RKO (cell line): ENCODE data around the gene CYTH2.
A peak's percentile ranks its signal among the peaks of the same experiment; 100 is the strongest.

ENCODE experiments used
- DNase-seq: peaks from one replicate; pipeline ENCODE4 v3.0.0-alpha.2; 2016; ENCODE audit warnings: low spot score

Gene CYTH2, protein sequence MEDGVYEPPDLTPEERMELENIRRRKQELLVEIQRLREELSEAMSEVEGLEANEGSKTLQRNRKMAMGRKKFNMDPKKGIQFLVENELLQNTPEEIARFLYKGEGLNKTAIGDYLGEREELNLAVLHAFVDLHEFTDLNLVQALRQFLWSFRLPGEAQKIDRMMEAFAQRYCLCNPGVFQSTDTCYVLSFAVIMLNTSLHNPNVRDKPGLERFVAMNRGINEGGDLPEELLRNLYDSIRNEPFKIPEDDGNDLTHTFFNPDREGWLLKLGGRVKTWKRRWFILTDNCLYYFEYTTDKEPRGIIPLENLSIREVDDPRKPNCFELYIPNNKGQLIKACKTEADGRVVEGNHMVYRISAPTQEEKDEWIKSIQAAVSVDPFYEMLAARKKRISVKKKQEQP

DNA sequence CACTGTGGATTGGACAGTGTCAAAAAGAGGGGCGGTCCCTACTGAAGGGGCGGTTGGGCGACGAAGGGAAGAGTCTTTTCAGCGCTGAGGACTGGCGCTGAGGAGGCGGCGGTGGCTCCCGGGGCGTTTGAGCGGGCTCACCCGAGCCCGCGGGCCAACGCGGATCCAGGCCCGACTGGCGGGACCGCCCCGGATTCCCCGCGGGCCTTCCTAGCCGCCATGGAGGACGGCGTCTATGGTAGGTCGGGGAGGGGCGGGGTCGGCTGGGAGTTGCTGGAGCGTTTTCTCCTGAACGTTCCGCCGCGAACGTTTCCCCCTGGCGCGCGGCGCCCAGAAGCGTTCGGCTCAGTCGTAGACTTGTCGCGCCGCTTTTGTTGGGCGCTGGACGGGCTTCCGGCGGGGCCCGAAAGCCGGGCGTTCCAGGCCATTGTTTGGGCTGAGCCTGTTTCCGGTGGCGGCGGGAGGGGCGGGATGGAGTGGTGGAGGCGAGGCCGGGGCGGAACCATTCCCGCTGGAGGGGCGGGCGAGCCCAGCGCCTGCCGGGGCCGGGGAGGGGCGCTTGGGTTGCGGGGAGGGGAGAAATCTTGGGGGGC is at the start of gene CYTH2:
CYTH2 (plus strand) TSS at position 81 of the 593 bp plus-strand sequence; CDS start at position 220, 139 bp downstream.
- DNase-seq = peak; percentile 76

GRCh38 chr19:48421548-48421947 is 47.6 kb upstream of the CYTH2 start:
- no peak for DNase-seq

DNA sequence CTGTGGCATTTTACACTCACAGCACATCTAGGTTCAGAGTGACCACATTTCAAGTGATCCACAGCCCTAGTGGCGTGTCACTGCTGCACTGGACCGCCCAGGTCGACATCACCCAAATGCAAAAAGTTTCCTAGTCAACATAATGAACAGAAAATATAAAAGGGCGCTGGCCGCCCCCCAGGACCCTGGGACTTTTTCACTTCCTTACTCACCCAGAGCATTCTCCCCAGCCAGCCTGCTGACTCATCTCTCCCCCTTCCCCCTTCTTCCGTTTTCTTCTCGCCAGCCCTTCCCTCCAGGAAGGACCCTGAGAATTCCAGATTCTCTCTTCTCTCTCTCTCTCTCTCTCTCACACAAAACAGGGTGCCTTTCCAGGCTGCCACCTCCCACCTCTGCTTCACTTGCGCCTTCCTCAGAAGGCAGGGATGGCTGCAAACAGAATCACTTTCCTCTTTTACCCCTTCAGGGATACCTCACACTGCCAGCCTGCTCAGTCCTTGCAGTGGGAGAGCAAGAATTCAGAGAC is 44.4 kb upstream of the CYTH2 start:
- DNase-seq = no peak

DNA sequence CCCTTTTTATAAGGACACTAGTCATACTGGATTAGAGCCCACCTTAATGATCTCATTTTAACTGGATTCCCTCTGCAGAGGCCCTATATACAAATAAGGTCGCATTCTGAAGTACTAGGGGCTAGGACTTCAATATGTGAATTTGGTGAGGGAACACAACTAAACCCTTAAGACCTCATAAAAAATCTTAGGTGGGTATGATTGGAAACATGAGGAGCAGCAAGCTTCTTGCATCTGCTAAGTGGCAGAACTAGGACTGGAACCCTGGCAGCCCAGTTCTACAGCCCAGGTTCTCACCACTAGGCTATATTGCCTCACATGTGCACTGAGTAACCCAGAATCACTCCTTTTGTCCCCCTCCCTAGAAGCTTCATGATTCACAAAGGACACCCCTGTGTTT is 40.5 kb upstream of the CYTH2 start:
- DNase-seq = no peak

DNA sequence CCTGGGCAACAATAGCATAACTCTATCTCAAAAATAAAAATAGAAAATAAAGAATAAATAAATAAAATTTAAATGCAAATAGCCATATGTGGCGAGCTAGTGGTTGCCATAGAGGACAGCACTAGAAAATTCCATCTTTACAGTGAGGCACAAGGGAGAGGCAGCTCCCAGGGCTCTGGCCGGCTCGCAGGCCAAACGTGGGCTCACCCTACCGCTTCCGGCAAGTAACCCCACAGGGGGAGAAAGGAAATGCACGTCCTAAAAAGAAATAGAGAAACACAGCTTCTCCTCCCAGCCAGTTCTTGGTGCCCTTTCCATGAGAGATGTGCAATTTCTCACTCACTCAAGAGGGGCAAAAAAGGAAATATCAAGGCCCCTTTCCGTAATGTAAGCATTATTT is 35.8 kb upstream of the CYTH2 start:
- DNase-seq = no peak

- DNase-seq = no peak
Measured at GRCh38 chr19:48436586-48436985, 32.6 kb upstream of the CYTH2 start.

GRCh38 chr19:48441360-48442050 is 27.7 kb upstream of the CYTH2 start:
- no peak for DNase-seq

DNA sequence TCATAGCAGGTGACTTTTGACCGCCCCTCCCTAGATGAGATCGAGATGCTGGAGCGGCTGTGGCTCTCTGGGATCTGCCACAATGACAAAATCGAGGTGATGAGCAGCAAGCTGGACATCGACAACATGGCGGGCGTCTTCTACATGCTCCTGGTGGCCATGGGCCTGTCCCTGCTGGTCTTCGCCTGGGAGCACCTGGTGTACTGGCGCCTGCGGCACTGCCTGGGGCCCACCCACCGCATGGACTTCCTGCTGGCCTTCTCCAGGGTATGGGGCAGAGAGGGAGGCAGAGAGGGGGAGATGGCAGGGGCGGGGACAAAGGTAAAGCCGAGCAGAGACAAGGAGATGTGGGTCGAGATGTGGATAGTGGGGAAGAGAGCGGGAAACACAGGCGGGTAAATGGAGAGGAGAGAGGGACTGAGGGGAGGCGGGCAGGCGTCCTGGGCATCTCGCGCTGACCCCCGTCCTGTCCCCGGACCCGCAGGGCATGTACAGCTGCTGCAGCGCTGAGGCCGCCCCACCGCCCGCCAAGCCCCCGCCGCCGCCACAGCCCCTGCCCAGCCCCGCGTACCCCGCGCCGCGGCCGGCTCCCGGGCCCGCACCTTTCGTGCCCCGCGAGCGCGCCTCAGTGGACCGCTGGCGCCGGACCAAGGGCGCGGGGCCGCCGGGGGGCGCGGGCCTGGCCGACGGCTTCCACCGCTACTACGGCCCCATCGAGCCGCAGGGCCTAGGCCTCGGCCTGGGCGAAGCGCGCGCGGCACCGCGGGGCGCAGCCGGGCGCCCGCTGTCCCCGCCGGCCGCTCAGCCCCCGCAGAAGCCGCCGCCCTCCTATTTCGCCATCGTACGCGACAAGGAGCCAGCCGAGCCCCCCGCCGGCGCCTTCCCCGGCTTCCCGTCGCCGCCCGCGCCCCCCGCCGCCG is 26.8 kb upstream of the CYTH2 start:
- no peak for DNase-seq

DNA sequence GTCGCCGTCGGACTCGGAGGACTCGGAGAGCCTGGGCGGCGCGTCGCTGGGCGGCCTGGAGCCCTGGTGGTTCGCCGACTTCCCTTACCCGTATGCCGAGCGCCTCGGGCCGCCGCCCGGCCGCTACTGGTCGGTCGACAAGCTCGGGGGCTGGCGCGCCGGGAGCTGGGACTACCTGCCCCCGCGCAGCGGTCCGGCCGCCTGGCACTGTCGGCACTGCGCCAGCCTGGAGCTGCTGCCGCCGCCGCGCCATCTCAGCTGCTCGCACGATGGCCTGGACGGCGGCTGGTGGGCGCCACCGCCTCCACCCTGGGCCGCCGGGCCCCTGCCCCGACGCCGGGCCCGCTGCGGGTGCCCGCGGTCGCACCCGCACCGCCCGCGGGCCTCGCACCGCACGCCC is 25.9 kb upstream of the CYTH2 start:
- DNase-seq = no peak

DNA sequence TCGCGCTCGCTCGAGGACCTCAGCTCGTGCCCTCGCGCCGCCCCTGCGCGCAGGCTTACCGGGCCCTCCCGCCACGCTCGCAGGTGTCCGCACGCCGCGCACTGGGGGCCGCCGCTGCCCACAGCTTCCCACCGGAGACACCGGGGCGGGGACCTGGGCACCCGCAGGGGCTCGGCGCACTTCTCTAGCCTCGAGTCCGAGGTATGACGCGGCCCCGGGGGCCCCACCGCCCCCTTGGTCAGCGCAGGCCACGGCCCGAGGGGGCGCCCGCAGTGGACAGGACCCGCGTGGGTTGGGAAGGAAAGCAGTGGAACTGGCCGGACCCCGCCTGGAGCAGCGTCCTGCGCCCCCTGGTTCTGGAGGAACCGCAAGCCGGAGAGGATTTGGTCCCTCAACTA is 25.4 kb upstream of the CYTH2 start:
- DNase-seq = no peak

- DNase-seq = no peak
Measured at GRCh38 chr19:48444129-48444935, 24.8 kb upstream of the CYTH2 start.

GRCh38 chr19:48444936-48445200 is 24.3 kb upstream of the CYTH2 start:
- DNase-seq = no peak

DNA sequence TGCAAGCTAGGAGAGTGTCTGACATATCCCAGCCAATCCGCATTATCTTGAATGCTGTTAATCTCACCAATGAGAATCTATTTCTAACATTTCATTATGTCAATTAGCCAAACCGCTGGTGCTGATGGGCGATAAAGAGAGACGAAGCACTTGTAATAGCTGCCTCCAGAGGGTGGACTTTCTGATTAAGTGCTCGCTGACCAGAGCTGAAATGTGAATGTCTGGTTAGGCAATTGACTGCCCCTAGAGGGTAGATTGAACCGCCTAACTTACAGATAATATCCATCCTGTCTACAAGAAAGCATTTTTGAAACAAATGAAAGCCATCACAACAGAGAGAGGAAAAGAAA is 23.9 kb upstream of the CYTH2 start:
- DNase-seq = peak; percentile 93

DNA sequence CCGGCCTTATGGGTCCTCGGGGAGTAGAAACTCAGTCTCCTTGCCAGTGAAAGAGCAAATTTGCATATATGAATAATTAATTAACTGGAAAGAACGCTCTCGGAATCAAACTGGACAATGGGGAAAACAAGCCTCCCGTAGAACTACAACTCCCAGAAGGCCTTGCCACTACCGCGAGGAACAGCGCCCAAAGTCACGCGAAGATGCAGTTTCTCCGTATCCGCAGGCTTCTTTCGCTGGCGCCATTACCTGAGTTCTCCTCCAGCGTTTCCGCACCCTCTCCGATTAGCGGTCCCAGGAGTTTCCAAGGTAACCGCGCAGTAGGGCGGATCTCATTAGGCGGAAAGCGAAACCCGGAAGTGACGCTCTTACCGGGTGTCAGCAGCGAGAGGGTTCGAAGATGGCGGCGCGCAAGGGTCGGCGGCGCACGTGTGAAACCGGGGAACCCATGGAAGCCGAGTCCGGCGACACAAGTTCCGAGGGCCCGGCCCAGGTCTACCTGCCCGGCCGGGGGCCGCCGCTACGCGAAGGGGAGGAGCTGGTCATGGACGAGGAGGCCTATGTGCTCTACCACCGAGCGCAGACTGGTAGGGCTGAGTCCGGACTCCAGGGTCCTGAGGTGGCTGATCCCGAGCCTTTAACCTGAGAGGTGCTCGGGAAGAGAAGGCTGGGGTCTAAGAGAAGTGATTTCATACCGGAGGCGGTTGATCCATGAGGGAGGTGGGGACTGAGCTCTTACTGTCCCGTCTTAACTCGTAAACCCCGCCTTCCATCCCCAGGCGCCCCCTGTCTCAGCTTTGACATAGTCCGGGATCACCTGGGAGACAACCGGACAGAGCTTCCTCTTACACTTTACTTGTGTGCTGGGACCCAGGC is 23.3 kb upstream of the CYTH2 start, which contains the start of gene GRWD1:
GRWD1 (plus strand) TSS at position 378 of the 876 bp plus-strand sequence; CDS start at position 401, 23 bp downstream.
- peak; percentile 94 for DNase-seq

DNA sequence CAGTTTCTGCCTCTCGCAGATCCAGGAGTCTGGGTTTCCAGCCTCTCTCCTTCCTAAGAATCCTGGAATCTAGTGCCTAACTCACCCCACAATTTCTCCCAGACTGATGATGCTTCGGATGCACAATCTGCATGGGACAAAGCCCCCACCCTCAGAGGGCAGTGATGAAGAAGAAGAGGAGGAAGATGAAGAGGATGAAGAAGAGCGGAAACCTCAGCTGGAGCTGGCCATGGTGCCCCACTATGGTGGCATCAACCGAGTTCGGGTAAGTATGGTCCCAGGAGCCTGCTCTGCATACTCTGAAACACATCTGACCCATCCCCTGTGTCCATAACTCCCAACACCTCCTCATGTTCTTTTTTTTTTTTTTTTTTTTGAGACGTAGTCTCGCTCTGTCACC is 22.6 kb upstream of the CYTH2 start:
- no peak for DNase-seq

- DNase-seq = no peak
Measured at GRCh38 chr19:48448563-48448962, 20.6 kb upstream of the CYTH2 start.

- no peak for DNase-seq
Measured at GRCh38 chr19:48450441-48450840, 18.7 kb upstream of the CYTH2 start.

- no peak for DNase-seq
Measured at GRCh38 chr19:48450863-48451262, 18.3 kb upstream of the CYTH2 start.

DNA sequence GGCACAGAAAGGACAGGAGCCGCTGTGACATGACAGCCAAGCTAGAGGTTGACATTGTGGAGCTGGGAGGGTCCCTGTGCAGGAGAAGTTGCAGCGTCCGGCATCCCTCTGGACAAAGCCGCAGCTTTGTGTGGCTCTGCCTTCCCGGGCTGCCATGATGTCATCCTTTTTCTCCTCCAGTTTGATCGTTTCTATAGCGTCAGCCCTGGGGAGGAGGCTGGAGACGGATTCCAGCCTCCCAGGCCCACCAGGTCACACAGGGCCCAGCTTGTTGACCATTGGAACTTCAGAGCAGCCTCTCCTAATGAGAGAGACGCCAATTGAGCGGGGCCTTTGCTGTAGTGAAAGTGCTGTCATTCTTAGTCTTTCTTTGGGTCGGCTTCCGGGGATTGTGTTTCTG is 17.5 kb upstream of the CYTH2 start:
- DNase-seq = no peak
